GM19043 (cell line): Measurements from ENCODE around the gene HAPLN3.

ENCODE experiments used
- ATAC-seq: cut with Tn5 transposase; IDR thresholded peaks from one replicate; pipeline ENCODE4 v1.9.1; 2021; ENCODE audit warnings: low read depth; ENCODE audit not compliant: unreplicated experiment

The HAPLN3 gene

DNA sequence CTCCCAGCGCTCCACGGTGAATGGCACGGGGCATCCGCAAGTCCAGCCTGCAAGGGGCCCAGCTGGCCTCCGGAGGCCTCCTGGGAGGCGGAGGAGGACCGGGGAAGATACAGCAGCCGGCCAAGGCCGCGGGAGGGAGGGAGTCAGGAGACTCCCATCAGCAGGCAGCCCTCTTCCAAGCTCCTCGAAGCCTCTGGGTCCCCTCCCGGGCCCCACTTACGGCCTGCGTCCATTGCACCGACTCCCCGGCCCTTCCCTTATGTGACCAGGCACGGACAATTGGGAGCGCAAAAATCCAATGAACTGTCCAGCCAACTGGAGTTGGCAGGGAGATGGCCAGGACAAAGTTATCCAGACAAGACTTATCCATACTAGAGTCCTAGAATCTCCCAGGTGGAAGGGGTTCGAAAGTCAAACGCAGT is 17.2 kb upstream of the HAPLN3 start:
- no peak for ATAC-seq

DNA sequence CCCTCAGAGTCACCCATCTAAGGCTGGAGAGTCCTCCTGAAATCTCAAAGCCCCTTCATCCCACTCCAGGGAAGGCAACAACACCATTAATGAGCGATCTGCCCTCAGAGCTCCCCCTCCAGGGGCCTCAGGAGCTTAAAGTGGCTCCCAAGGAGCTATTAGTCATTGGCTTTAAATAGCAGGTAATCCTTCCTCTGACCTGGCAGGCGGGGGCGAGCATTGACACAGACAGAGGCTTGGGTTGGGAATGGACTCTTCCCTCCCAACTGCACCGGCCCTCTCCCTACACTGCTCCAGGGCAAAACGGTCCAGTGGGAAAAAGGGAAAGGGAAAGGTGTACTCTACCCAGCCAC is 16.4 kb upstream of the HAPLN3 start:
- ATAC-seq = no peak

DNA sequence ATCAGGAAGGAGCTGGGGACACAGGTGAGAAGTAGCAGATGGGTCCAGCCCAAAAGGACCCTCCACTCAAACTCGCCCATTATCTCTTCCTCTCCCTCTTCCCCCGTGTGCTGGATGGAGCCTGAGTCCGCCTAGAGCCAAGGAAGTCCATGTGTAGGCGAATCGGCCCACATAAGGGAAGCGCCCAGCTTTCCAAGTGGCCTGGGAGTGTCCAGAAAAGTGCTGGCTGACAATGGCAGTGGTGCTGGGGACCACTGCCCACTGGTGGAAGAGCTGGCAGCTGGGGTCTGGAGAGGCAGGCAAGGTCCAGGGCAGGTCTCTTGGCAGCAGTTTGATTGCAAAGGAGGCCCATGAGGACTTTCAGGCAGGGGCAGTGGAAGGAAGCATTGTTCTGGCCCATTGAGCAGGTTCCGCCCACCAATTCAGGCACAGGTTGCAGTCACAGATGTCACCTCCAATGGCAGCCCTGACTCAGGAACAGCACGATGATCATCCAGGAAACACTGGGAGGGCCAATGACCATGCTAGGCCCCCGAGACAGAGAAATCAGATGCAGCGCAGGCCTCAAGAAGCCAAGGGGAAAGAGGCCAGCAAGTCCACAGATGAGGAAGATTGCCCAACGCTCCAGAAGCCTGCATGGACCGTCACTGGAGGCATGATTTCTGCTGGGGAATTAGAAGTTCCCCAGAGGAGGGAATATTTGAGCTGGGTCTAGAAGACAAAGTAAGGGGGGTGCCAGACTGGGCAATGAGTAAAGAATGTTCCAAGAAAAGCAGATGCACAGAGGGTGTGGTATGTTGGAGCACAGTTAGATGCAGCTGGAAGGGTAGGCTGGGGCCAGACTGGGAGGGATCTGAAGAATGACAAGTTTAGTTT is 14.8 kb upstream of the HAPLN3 start:
- no peak for ATAC-seq

DNA sequence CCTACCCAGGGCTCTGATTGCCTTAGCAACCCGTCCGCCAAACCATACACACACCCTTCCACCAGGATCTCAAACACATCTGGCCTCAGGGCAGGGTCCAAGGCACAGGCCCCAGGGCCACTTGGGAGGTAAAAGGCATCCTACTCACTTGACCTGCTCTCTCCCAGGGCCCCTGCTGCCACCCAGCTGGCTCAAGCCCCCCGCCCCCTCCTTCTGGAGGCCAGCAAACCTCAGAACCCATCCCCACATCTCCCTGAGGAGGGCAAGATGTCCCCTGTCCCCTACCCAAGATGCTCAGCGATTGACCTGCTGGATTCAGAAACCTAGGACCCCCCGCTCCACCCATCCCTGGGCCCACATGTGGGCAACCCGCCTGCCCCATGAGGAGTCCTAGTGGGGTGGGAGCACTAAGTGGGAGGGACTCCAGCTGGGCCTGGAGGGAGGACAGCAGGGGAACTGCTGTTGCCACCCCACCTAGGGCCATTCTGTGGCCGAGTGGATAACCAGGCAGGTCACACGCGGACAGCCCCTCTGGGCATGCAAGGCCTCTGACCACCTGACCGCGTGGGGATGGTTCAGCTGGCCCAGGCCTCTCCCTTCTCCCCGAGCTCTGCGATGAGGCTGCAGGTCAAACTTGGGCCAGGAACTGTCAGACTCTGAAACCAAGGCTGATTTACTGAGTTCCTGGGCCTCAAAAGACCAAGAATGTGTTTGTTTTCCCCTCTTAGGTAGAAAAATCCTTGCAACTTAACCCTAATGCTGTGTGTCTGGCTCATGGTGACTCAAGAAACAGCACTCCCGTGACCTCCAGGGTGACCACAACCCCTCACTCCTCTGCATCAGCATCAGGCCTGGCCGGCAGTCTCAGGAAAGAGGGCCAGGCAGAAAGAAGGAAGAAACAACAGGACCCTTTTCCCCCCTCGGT is 13.6 kb upstream of the HAPLN3 start:
- ATAC-seq = no peak

DNA sequence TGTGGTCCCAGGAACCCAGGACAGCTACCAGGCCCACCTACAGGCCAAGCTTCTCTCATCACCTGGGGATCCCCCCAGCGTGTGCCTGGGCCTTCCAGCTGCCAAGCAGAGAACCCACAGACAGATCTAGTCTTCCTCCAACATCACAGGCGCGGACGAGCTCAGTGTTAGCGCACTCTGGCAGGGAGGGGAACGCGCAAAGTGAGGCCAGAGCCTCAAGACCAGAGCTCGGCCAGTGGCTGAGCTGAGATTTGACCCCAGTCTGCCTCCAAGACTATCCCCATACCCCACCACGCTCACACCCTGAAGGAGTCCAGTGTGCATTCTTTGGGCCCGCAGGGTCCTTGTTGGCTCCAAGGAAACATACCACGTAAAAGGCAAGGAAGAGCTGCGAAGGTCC is 12.8 kb upstream of the HAPLN3 start:
- no peak for ATAC-seq

DNA sequence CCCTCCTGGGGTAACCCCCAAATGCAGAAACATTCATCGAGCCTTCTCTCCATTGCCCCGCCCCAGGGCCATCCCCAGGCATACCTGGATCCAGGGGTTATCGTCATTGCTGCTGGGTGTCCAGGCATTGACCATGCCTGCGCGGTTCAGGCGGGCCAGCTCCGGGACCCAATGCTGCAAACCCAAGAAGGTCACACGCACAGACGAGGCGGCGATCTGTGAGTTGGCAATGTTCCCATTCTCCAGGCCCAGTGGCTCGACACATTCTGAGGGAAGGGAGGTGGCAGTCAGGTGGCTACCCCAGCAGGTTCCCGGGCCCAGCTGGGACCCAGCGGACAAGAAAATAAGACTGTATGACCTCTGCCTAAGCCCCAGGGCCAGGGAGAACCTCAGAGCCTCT is 11.8 kb upstream of the HAPLN3 start:
- ATAC-seq = no peak

DNA sequence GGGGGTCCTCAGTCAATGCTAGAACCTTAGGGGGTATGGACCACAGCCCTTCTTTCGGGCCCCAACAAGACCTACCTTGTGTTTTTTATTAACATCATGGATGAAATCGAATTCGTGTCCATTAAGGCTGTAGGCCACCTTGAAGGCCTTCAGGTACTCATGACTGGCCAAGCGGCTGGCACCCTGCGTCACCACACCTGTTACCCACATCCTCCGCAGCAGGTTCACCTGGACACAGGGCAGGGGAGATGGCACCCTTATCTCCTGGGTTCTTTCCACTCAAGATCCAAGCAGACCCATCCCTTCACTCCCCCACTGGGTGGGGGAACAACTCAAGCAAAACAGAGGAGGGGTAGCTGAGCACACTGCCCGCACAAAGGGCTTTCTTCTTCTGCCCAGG is 11.2 kb upstream of the HAPLN3 start:
- no peak for ATAC-seq

DNA sequence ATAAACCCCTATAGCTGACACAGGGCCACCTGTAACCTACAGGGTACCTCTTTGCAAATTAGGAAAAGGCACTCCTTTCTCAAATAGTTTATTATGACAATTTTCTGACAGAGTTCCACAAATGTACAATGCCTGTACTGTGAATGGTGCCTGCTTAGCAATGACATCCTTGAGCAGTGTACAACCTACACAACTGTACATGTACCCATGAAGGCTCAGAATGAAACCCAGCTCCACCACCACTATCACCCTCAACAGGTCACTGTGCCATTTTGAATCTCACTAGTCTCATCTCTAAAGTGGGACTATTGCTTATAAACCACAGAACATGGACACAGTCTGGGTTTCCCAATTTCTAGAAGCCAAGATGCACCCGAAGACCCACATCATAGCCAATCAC is 10.8 kb upstream of the HAPLN3 start:
- ATAC-seq = no peak

DNA sequence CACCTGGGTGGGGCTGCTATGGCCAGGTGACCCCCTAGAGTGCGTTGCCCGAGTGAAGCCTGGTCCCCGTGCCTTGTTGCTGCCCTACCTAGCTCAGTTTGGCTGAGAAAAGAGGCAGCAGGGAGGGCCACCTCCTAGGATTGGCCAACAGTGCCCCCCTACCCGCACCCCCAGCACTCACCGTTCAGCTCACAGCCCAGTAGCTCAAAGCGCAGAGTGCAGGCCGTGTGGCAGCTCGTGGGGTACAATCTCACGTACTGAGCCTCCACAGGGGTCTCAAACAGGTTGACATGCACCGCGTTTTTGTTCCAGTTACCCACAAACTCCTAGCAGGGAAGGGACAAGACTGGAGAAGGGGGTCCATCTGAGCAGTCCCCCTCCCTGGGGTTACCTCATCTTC is 10.2 kb upstream of the HAPLN3 start:
- no peak for ATAC-seq

DNA sequence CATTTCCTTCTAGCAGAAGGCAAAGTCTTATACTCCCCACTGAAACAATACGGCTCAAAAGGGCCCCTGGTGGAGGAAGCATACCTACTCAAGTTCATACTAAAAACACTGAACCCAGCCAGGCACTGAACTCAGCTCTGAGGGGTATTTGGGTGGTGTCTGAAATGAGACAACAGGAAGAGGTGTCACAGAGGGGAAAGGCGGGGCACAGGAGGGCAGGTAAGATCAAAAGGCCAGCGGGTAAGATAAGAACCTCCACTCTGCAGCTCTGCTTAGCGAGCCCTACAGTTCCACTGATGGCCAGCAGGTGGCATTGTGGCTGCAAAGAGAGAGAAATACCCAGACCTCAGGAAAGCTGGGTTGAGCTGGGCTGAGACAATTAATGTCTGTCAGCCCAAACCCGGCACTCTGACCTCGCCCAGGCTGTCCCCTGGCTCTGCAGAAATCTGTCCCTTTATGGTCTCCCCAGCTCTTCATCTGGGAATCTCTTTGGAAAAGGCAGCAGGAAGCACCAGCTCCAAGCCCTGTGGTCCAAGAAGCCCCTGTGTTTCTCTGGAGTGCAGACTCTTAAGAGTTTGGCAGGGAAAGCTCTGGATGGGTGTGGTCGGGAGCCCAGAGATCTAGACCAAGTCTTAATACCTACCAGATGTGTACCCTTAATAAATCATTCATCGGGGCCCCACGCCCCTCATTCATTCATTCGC is 9.4 kb upstream of the HAPLN3 start:
- ATAC-seq = peak; percentile 63

DNA sequence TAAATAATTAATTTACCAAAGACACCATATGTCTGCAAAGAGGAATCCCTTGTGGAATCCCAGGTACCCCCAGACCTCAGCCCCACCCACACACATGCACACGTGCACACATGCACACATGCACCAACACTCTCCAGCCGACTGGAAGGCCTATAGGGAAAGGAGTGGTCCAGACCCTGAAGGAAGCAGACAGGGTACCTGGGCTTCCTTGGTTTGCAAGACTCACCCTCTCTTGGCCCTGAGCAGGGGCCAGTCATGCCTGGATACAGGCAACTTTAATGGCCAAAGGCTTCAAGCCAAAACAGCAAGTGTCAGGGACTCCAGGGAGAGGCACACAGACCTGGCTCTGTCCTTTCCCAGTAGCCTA is 8.9 kb upstream of the HAPLN3 start:
- ATAC-seq = no peak

DNA sequence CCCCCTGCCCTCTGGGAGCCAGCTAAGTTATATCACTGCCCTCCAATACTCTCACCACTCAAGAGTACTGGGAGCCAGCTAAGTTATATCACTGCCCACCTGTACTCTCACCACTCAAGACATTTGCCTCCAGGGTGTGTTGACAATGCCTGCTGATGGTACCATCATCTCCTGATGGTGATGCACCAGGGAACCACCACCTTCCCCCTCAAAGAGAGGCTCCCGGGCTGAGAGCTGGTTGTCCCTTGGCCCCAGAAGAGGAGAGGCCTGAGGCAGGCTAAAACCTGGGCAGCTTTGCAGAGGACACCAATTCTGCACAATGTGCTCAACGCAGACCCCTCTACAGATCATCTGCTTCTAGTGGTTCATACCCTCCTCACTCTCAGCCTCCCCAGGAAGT is 7.5 kb upstream of the HAPLN3 start:
- no peak for ATAC-seq

DNA sequence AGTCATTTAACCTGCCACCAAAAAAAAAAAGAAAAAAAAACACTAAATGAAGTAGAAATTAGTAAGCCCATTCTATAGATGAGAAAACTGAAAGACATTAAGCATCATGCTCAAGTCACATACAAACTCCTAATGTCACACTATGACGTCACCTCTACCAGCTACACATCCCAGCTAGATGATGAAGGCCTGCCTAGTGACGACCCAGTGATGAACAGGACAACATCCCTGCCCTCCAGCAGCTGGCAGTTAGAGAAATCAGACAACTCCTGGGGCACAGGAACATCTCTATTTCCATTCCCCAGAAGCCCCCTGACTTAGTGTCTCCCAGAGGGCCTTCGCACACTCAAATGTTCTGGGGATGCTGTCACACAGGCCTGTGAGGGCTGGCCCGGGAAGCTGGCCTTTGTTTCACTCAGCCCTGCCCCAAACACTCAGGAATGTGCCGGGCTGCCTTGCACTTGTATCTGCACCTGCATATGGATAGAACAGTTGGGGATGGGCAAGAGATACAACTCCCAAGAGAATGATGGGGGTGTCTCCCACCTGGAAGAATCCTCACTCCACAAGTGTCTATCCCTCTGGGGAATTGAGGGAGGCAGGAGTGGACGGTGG is 7.0 kb upstream of the HAPLN3 start:
- ATAC-seq = no peak

DNA sequence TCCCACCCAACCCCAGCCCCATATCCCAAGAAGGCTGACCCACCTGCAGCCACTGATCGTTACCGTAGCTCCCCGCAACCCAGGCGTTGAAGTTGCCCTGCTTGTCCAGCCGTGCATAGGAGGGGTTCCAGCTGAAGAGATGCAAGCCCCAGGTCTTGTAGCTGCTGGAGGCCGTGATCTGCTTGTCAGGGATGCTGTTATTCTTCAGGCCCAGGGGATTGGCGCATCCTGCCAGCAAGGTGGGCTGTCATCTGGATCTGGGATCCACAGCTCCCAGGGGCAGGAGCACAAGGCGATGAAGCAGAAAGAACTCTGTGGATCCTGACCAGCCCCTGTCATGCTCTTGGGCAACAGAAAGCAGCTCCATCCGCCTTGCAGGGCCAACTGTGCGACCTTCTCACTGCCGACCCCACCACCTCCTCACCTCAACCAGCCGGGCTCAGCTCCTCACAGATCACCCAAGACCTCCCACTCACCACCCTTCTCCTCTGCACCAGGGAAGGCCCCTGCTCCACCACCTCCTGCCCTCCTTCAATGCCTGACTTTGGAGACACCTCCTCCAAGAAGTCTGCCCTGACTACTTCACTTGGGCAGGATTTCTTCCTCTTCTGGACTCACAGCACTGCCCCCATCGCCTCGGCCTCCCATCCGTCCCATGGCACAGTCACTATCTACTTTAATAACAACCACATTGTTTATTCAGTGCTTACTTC is 6.3 kb upstream of the HAPLN3 start:
- ATAC-seq = no peak

DNA sequence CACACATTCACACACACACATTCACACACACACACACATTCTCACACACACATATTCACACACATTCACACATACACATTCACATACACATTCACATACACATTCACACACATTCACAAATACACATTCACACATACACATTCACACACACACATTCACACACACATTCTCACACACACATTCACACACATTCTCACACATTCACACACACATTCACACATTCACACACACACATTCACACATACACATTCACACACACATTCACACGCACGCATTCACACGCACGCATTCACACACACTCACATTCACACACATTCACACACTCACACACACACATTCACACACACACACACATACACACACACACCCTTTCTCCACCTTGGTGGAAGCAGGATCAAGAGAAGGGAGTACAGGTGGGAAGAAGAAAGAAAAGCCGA is 5.7 kb upstream of the HAPLN3 start:
- ATAC-seq = no peak

DNA sequence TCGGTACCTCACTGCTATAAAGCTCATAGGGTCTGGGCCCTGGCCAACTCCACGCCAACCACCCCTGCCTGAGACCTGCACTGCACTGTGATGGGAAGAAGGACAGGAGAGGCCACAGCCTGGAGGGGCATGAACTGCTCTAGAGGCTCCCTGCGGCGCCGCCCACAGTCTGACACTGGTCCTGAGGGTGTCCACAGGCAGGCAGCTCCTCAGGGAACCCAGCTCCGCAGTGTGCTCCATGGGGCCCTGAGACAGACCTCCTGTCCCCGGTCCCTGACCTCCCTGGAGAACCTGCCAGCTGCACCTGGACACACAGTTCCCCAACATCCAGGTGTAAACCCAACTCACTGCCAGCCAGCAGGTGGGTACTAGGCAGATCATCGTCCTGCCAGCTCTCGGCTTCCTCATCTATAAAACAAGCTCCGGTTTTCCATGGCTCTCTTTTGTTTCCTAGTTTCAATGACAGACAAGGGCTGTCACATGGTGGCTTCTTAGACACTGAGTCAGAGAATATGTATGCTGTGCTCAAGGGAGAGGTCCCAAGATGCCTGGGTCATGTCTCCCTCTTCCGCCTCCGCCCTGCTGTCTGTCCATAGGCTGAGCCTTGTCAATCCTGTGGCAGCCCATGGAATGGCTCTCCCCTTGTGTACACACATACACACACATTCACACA is 5.1 kb upstream of the HAPLN3 start:
- ATAC-seq = no peak

DNA sequence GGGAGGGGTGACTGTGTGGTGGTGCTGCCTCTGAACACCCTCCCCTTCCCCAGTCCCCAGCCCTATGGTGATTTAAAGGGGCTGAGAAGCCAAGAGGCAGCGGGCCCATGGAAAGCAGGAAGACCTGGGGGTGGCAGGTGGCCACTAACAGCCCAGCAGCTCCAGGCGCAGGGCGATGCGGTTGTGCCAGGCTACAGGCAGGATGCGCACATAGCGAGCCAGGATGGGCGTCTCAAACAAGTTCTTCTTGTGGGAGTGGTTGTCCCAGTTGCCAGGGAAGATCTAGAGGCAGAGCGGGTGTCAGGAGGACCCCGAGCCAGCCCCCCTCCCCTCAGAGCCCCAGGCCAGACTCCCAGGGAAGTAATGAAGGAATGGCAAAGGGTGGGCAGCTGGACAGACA is 3.9 kb upstream of the HAPLN3 start:
- ATAC-seq = no peak

DNA sequence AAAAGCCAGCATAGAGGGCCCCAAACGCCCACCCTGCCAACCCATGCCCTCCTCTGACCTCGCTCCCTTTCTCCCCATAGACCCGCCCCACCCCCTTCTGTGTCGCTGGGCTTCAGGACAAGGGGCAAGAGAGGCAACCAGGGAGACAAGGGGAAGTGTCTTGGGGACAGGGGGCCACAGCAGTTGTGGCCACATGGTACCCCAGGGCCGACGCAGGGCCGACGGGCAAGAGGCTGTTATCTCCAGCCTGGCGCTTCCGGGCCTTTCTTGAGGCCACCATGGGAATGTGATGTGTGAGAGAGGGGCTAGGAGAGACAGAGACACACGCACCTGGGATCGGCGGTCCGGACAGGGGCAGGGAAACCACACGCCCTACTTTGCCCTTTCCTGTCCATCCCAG is 3.4 kb upstream of the HAPLN3 start:
- no peak for ATAC-seq

DNA sequence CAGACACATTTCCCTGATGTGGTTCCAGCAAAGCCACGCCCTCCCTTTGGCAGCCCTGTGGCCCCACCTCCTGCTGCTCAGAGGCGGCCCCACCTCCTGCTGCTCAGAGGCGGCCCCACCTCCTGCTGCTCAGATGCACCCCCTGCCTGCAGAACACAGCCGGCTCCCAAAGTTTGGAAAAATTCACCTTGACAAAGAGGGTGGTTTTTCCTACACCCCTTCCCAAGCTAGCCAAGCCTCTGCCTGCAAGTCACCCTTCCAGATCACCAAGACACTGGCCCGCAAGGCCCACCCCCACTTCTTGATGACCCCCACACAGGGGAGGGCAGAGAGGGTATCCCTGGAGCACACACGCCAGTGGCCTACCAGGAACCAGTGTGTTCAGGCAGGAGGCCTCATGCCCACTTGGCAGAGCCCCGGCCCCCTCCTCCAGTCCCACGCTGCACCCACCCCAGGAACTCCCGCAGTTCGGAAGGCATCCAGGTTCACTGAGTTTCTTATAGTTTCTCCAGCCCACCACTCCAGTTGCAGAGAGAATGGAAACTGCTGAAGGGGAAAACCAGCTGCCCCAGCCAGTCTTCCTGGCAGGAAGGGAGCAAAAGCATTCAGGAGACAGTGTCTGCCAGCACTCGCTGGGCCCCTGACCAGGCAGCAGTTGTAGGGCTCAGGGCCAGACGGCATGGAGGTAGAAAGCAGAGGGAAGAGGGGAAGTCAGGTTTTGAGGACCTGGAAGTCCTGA is 2.3 kb upstream of the HAPLN3 start:
- no peak for ATAC-seq
